Muscle of leg (tissue), 11 donors: ENCODE data around the gene MINDY4. TPM values are rescaled to one million over a fixed set of nuclear protein-coding genes. Genes with fewer than 3 reads are reported as not detected.

Source experiments
- DNase-seq: peaks from one replicate; pipeline ENCODE4 v3.0.0; 2013
- H3K27ac ChIP-seq: one replicate; pipeline ENCODE4 v1.5.1; 2013; ENCODE audit warnings: mild to moderate bottlenecking, low read length, control low read depth
- H3K27me3 ChIP-seq: one replicate; pipeline ENCODE4 v1.6.1; 2013; ENCODE audit warnings: low read length; ENCODE audit not compliant: control insufficient read depth, insufficient read depth
- H3K36me3 ChIP-seq: one replicate; pipeline ENCODE4 v1.6.1; 2013; ENCODE audit warnings: low read length; ENCODE audit not compliant: control insufficient read depth, insufficient read depth
- H3K4me1 ChIP-seq: one replicate; pipeline ENCODE4 v1.6.1; 2013; ENCODE audit warnings: low read length; ENCODE audit not compliant: control insufficient read depth, insufficient read depth
- H3K4me3 ChIP-seq: one replicate; pipeline ENCODE4 v1.5.1; 2013; ENCODE audit warnings: low read length, control low read depth
- H3K9me3 ChIP-seq: replicated peaks from 2 replicates; pipeline ENCODE4 v1.6.1; 2013; ENCODE audit warnings: low read depth, low read length; ENCODE audit not compliant: control insufficient read depth
- WGBS: methylation state at CpG from one replicate; pipeline ENCODE4 v1.1.5; 2013; ENCODE audit warnings: missing lambda C conversion rate; ENCODE audit not compliant: insufficient coverage; 5-methylcytosine and 5-hydroxymethylcytosine counted together
- polyA plus RNA-seq, 8 donors: library from polyadenylated mRNA; unstranded; fragments of 120-200 nt; gene quantifications; one replicate each; pipeline versions ENCODE4 v1.2.1 to v1.2.3, GENCODE V29; 2013; ENCODE audit warnings: inconsistent platforms in 1 of 8, low replicate concordance in 1 of 8; ENCODE audit not compliant: insufficient read length in 8 of 8, insufficient read depth in 1 of 8
- total RNA-seq: library from RNA; stranded (reverse); fragments of 120-200 nt; gene quantifications from one replicate; pipeline ENCODE4 v1.2.4, GENCODE V29; 2013

The MINDY4 gene
- total and polyA plus RNA-seq, 9 donors, result 4.0 to 6.6 (median 5.7) TPM

GRCh38 chr7:30917216-30917893 is 146.1 kb downstream of the MINDY4 start:
- Histone ChIP-seq H3K36me3 (peaks cover 8% of the 10 kb centered on the region), H3K9me3 (no peaks in the 10 kb centered on the region), H3K4me1 (peaks cover 76% of the 10 kb centered on the region), H3K4me3 (no peak overlapping the region), H3K27me3 (no peaks in the 10 kb centered on the region), H3K27ac (no peak overlapping the region)
- no peak for DNase-seq
- WGBS, result no CpG with 5 or more reads among the region's 4 CpGs

- H3K36me3 ChIP-seq, result peaks cover 18% of the 10 kb centered on the region
- H3K27ac ChIP-seq, result no peak overlapping the region
- no peak for DNase-seq
- no peaks in the 10 kb centered on the region for H3K27me3 ChIP-seq
- 87% methylated on average over 2 of the region's 4 CpGs for WGBS
- H3K4me3 ChIP-seq, result no peak overlapping the region
- no peaks in the 10 kb centered on the region for H3K9me3 ChIP-seq
- peaks cover 67% of the 10 kb centered on the region for H3K4me1 ChIP-seq
These were observed 147.5 kb downstream of the MINDY4 start for GRCh38 chr7:30918676-30919075.

GRCh38 chr7:30920021-30920583 is 148.9 kb downstream of the MINDY4 start:
- H3K9me3 ChIP-seq, result no peaks in the 10 kb centered on the region
- peaks cover 32% of the 10 kb centered on the region for H3K36me3 ChIP-seq
- peak overlapping the region; percentile 86 for H3K27ac ChIP-seq
- H3K4me3 ChIP-seq, result no peak overlapping the region
- no peak for DNase-seq
- H3K27me3 ChIP-seq, result no peaks in the 10 kb centered on the region
- 58% methylated on average over 10 of the region's 11 CpGs for WGBS
- H3K4me1 ChIP-seq, result peaks cover 52% of the 10 kb centered on the region

- no peak overlapping the region for H3K4me3 ChIP-seq
- no peaks in the 10 kb centered on the region for H3K9me3 ChIP-seq
- peak; percentile 87 for DNase-seq
- peak overlapping the region; percentile 86 for H3K27ac ChIP-seq
- H3K4me1 ChIP-seq, result peaks cover 45% of the 10 kb centered on the region
- H3K36me3 ChIP-seq, result peaks cover 39% of the 10 kb centered on the region
- H3K27me3 ChIP-seq, result no peaks in the 10 kb centered on the region
- WGBS, result 55% methylated on average over 7 of the region's 9 CpGs
These were observed 149.6 kb downstream of the MINDY4 start for GRCh38 chr7:30920584-30921539.

- no peak overlapping the region for H3K4me3 ChIP-seq
- H3K4me1 ChIP-seq, result peaks cover 36% of the 10 kb centered on the region
- no peak for DNase-seq
- peak overlapping the region; percentile 86 for H3K27ac ChIP-seq
- no peaks in the 10 kb centered on the region for H3K27me3 ChIP-seq
- H3K9me3 ChIP-seq, result no peaks in the 10 kb centered on the region
- peaks cover 46% of the 10 kb centered on the region for H3K36me3 ChIP-seq
- WGBS, result 84% methylated on average over 13 of the region's 19 CpGs
These were observed 150.6 kb downstream of the MINDY4 start for GRCh38 chr7:30921540-30922401.

- Histone ChIP-seq H3K27me3 (no peaks in the 10 kb centered on the region), H3K27ac (no peak overlapping the region), H3K4me1 (peaks cover 31% of the 10 kb centered on the region), H3K9me3 (peaks cover 4% of the 10 kb centered on the region), H3K36me3 (peaks cover 46% of the 10 kb centered on the region), H3K4me3 (no peak overlapping the region)
- no peak for DNase-seq
- 79% methylated on average over 2 of the region's 9 CpGs for WGBS
These were observed 151.4 kb downstream of the MINDY4 start for GRCh38 chr7:30922596-30922995.

- H3K4me1 ChIP-seq, result peaks cover 31% of the 10 kb centered on the region
- no peak overlapping the region for H3K27ac ChIP-seq
- DNase-seq, result peak; percentile 0
These were observed 152.0 kb downstream of the MINDY4 start for GRCh38 chr7:30923009-30923773.

GRCh38 chr7:30923774-30924413 is 152.7 kb downstream of the MINDY4 start:
- DNase-seq, result peak; percentile 1
- H3K27me3 ChIP-seq, result no peaks in the 10 kb centered on the region
- 83% methylated on average over 10 of the region's 13 CpGs for WGBS
- H3K27ac ChIP-seq, result no peak overlapping the region
- H3K36me3 ChIP-seq, result peaks cover 46% of the 10 kb centered on the region
- peaks cover 31% of the 10 kb centered on the region for H3K4me1 ChIP-seq
- peaks cover 4% of the 10 kb centered on the region for H3K9me3 ChIP-seq
- H3K4me3 ChIP-seq, result no peak overlapping the region

More at GRCh38 chr7:30923009-30923773, 152.0 kb downstream of the MINDY4 start:
- Histone ChIP-seq H3K36me3 (peaks cover 46% of the 10 kb centered on the region), H3K4me3 (no peak overlapping the region), H3K9me3 (peaks cover 4% of the 10 kb centered on the region), H3K27me3 (no peaks in the 10 kb centered on the region)
- 92% methylated on average over 12 of the region's 19 CpGs for WGBS

GRCh38 chr7:30924624-30925023 is 153.4 kb downstream of the MINDY4 start:
- Histone ChIP-seq H3K4me1 (peaks cover 34% of the 10 kb centered on the region), H3K27me3 (no peaks in the 10 kb centered on the region), H3K9me3 (peaks cover 4% of the 10 kb centered on the region), H3K36me3 (peaks cover 46% of the 10 kb centered on the region), H3K4me3 (no peak overlapping the region), H3K27ac (no peak overlapping the region)
- DNase-seq, result no peak
